HEK293 (cell line): ENCODE data around the gene CNN1.

Experiments used
- GLIS2 ChIP-seq: fragments of 450-650 bp; formaldehyde crosslinking; IDR thresholded peaks from 2 replicates; pipeline ENCODE4 v1.5.1; 2016; ENCODE audit warnings: missing biosample characterization, missing genetic modification characterization
- KLF10 ChIP-seq: fragments of 450-650 bp; IDR thresholded peaks from 2 replicates; pipeline ENCODE4 v1.5.1; 2018; ENCODE audit warnings: missing biosample characterization, mild to moderate bottlenecking, missing genetic modification characterization
- PRDM1 ChIP-seq: fragments of 450-650 bp; formaldehyde crosslinking; IDR thresholded peaks from 2 replicates; pipeline ENCODE4; 2016; ENCODE audit warnings: missing biosample characterization, missing genetic modification characterization
- SCRT1 ChIP-seq: fragments of 450-650 bp; formaldehyde crosslinking; IDR thresholded peaks from 2 replicates; pipeline ENCODE4 v1.5.1; 2016; ENCODE audit warnings: missing biosample characterization, missing genetic modification characterization, borderline replicate concordance
- SP2 ChIP-seq: fragments of 450-650 bp; formaldehyde crosslinking; IDR thresholded peaks from 2 replicates; pipeline ENCODE4 v1.5.1; 2016; ENCODE audit warnings: missing biosample characterization, missing genetic modification characterization
- TCF7L2 ChIP-seq: IDR thresholded peaks from 2 replicates; pipeline ENCODE4 v1.6.1; 2011; ENCODE audit warnings: low read depth, mild to moderate bottlenecking, inconsistent platforms, low read length, moderate library complexity, borderline replicate concordance
- ZFP37 ChIP-seq: fragments of 450-650 bp; formaldehyde crosslinking; IDR thresholded peaks from 2 replicates; pipeline ENCODE4 v1.5.1; 2016; ENCODE audit warnings: missing biosample characterization, missing genetic modification characterization
- ZNF157 ChIP-seq: fragments of 450-650 bp; formaldehyde crosslinking; IDR thresholded peaks from 2 replicates; pipeline ENCODE4 v1.5.1; 2016; ENCODE audit warnings: missing biosample characterization, missing genetic modification characterization
- ZNF16 ChIP-seq: fragments of 450-650 bp; formaldehyde crosslinking; IDR thresholded peaks from 2 replicates; pipeline ENCODE4 v1.5.1; 2016; ENCODE audit warnings: low read depth, missing biosample characterization, missing genetic modification characterization
- ZNF169 ChIP-seq: fragments of 450-650 bp; formaldehyde crosslinking; IDR thresholded peaks from 2 replicates; pipeline ENCODE4 v1.5.1; 2016; ENCODE audit warnings: missing biosample characterization, missing genetic modification characterization
- ZNF2 ChIP-seq: fragments of 450-650 bp; formaldehyde crosslinking; IDR thresholded peaks from 2 replicates; pipeline ENCODE4 v1.5.1; 2016; ENCODE audit warnings: missing biosample characterization, missing genetic modification characterization
- ZNF214 ChIP-seq: fragments of 450-650 bp; formaldehyde crosslinking; IDR thresholded peaks from 2 replicates; pipeline ENCODE4 v1.5.1; 2017; ENCODE audit warnings: missing biosample characterization, mild to moderate bottlenecking, missing genetic modification characterization, borderline replicate concordance
- ZNF366 ChIP-seq: fragments of 450-650 bp; formaldehyde crosslinking; conservative IDR thresholded peaks from 2 replicates; pipeline ENCODE4 v1.5.1; 2016; ENCODE audit warnings: missing biosample characterization, missing genetic modification characterization
- ZNF391 ChIP-seq: fragments of 450-650 bp; formaldehyde crosslinking; IDR thresholded peaks from 2 replicates; pipeline ENCODE4 v1.5.1; 2016; ENCODE audit warnings: low read depth, missing biosample characterization, missing genetic modification characterization, borderline replicate concordance
- ZNF416 ChIP-seq: fragments of 450-650 bp; formaldehyde crosslinking; IDR thresholded peaks from 2 replicates; pipeline ENCODE4 v1.5.1; 2016; ENCODE audit warnings: missing biosample characterization, missing genetic modification characterization
- ZNF423 ChIP-seq: fragments of 450-650 bp; formaldehyde crosslinking; IDR thresholded peaks from 2 replicates; pipeline ENCODE4 v1.5.1; 2016; ENCODE audit warnings: missing biosample characterization, missing genetic modification characterization
- ZNF501 ChIP-seq: fragments of 450-650 bp; formaldehyde crosslinking; IDR thresholded peaks from 2 replicates; pipeline ENCODE4 v1.5.1; 2016; ENCODE audit warnings: missing biosample characterization, missing genetic modification characterization
- ZNF530 ChIP-seq: fragments of 450-650 bp; formaldehyde crosslinking; IDR thresholded peaks from 2 replicates; pipeline ENCODE4 v1.5.1; 2016; ENCODE audit warnings: low read depth, missing biosample characterization, missing genetic modification characterization
- ZNF544 ChIP-seq: fragments of 450-650 bp; formaldehyde crosslinking; IDR thresholded peaks from 2 replicates; pipeline ENCODE4 v1.5.0; 2017; ENCODE audit warnings: missing biosample characterization, missing genetic modification characterization
- ZNF585B ChIP-seq: fragments of 450-650 bp; formaldehyde crosslinking; IDR thresholded peaks from 2 replicates; pipeline ENCODE4 v1.5.1; 2016; ENCODE audit warnings: missing biosample characterization, missing genetic modification characterization
- ZNF654 ChIP-seq: fragments of 450-650 bp; formaldehyde crosslinking; IDR thresholded peaks from 2 replicates; pipeline ENCODE4 v1.5.1; 2016; ENCODE audit warnings: low read depth, missing biosample characterization, missing genetic modification characterization
- ZNF785 ChIP-seq: fragments of 450-650 bp; formaldehyde crosslinking; IDR thresholded peaks from 2 replicates; pipeline ENCODE4 v1.5.1; 2016; ENCODE audit warnings: missing biosample characterization, missing genetic modification characterization
- ZNF791 ChIP-seq: fragments of 450-650 bp; formaldehyde crosslinking; IDR thresholded peaks from 2 replicates; pipeline ENCODE4 v1.5.1; 2016; ENCODE audit warnings: missing biosample characterization, missing genetic modification characterization
- ZNF792 ChIP-seq: fragments of 450-650 bp; formaldehyde crosslinking; IDR thresholded peaks from 2 replicates; pipeline ENCODE4 v1.5.1; 2016; ENCODE audit warnings: missing biosample characterization, missing genetic modification characterization
- ZSCAN30 ChIP-seq: fragments of 450-650 bp; IDR thresholded peaks from 2 replicates; pipeline ENCODE4 v1.5.1; 2018; ENCODE audit warnings: missing biosample characterization, mild to moderate bottlenecking, missing genetic modification characterization, moderate library complexity
- TF ChIP-seq, protein P1 (sequence below): fragments of 450-650 bp; formaldehyde crosslinking; IDR thresholded peaks from 2 replicates; pipeline ENCODE4 v1.5.1; 2016; ENCODE audit warnings: missing biosample characterization, missing genetic modification characterization
- TF ChIP-seq, protein P2 (sequence below): fragments of 450-650 bp; formaldehyde crosslinking; IDR thresholded peaks from 2 replicates; pipeline ENCODE4 v1.5.1; 2017; ENCODE audit warnings: missing biosample characterization, missing genetic modification characterization
- TF ChIP-seq, protein P3 (sequence below): fragments of 450-650 bp; formaldehyde crosslinking; IDR thresholded peaks from 2 replicates; pipeline ENCODE4 v1.5.1; 2016; ENCODE audit warnings: missing biosample characterization, missing genetic modification characterization
- TF ChIP-seq, protein P4 (sequence below): fragments of 450-650 bp; IDR thresholded peaks from 2 replicates; pipeline ENCODE4 v1.5.1; 2018; ENCODE audit warnings: missing biosample characterization, missing genetic modification characterization
- TF ChIP-seq, protein P5 (sequence below): sonication (generic); formaldehyde crosslinking; IDR thresholded peaks from 2 replicates; pipeline ENCODE4 v1.8.1; 2022; ENCODE audit warnings: mild to moderate bottlenecking, moderate library complexity, missing genetic modification reagents
- TF ChIP-seq, protein P6 (sequence below): fragments of 450-650 bp; formaldehyde crosslinking; IDR thresholded peaks from 2 replicates; pipeline ENCODE4 v1.5.1; 2016; ENCODE audit warnings: missing biosample characterization, missing genetic modification characterization

CNN1 gene

DNA sequence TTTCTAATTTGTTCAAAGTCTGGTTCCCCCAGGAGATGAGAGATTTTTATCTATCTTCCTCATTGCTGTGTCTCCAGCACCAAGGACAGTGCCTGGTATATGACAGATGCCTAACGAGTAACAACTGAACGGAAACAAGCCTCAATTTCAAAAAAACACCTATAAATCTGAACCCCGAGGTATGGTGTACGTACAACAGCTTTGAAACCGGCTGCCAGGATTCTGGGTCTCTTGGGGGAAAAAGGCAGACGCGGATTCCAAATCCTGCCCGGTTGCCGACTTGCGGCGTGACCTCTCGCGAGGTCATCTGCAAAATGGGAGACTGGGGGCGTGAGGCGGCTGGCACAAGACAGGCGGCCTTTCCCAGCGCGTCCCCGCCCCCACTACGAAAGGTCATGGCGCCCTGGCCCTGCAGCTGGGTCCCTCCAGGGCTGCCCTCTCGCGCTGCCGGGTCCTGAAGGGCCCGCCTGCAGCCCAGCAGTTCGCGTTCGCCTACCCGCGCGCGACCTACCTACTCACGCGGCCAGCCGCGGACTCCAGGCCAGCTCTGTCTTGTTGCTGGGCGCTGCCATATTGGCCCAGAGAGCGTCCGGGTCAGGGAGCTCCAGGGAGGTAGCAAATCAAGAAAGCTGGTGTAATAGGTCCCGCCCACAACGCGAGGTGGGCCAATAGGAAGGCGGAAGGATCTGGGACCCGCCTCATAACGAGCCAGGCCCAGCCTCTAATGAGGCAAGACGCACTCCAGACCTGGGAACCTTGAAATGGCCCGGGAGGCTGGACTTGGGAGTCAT lies 9.9 kb upstream of the CNN1 start, which contains the start of gene ECSIT (continued):
- TF ChIP-seq ZNF214 (tag by site-specific recombination) (no peak), TCF7L2 (no peak), ZNF530 (tag by site-specific recombination) (no peak), ZNF2 (tag by site-specific recombination) (peak; percentile 48; the same call in 1 of the 2 replicates), ZNF585B (no peak), ZNF416 (tag by site-specific recombination) (no peak), ZNF785 (tag by site-specific recombination) (no peak), ZNF157 (tag by site-specific recombination) (no peak), ZNF423 (tag by site-specific recombination) (no peak), ZNF501 (tag by site-specific recombination) (peak; percentile 25; the same call in 1 of the 2 replicates), PRDM1 (tag by site-specific recombination) (no peak), KLF10 (tag by site-specific recombination) (peak; percentile 80; the same call in 1 of the 2 replicates), ZNF391 (tag by site-specific recombination) (peak; percentile 19; the same call in 1 of the 2 replicates), SP2 (tag by site-specific recombination) (peak; percentile 98), ZNF792 (tag by site-specific recombination) (no peak), ZNF544 (tag by site-specific recombination) (no peak), SCRT1 (tag by site-specific recombination) (no peak), ZNF169 (no peak), ZFP37 (no peak), GLIS2 (tag by site-specific recombination) (no peak), ZNF16 (tag by site-specific recombination) (no peak), ZNF654 (no peak), ZSCAN30 (tag by site-specific recombination) (peak; percentile 89), ZNF791 (tag by site-specific recombination) (no peak), ZNF366 (no peak)
- TF ChIP-seq, protein P1, sequence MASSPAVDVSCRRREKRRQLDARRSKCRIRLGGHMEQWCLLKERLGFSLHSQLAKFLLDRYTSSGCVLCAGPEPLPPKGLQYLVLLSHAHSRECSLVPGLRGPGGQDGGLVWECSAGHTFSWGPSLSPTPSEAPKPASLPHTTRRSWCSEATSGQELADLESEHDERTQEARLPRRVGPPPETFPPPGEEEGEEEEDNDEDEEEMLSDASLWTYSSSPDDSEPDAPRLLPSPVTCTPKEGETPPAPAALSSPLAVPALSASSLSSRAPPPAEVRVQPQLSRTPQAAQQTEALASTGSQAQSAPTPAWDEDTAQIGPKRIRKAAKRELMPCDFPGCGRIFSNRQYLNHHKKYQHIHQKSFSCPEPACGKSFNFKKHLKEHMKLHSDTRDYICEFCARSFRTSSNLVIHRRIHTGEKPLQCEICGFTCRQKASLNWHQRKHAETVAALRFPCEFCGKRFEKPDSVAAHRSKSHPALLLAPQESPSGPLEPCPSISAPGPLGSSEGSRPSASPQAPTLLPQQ: peak; percentile 74
- TF ChIP-seq, protein P2, sequence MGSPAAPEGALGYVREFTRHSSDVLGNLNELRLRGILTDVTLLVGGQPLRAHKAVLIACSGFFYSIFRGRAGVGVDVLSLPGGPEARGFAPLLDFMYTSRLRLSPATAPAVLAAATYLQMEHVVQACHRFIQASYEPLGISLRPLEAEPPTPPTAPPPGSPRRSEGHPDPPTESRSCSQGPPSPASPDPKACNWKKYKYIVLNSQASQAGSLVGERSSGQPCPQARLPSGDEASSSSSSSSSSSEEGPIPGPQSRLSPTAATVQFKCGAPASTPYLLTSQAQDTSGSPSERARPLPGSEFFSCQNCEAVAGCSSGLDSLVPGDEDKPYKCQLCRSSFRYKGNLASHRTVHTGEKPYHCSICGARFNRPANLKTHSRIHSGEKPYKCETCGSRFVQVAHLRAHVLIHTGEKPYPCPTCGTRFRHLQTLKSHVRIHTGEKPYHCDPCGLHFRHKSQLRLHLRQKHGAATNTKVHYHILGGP: no peak
- TF ChIP-seq, protein P3, sequence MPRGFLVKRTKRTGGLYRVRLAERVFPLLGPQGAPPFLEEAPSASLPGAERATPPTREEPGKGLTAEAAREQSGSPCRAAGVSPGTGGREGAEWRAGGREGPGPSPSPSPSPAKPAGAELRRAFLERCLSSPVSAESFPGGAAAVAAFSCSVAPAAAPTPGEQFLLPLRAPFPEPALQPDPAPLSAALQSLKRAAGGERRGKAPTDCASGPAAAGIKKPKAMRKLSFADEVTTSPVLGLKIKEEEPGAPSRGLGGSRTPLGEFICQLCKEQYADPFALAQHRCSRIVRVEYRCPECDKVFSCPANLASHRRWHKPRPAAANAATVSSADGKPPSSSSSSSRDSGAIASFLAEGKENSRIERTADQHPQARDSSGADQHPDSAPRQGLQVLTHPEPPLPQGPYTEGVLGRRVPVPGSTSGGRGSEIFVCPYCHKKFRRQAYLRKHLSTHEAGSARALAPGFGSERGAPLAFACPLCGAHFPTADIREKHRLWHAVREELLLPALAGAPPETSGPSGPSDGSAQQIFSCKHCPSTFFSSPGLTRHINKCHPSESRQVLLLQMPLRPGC (tag by site-specific recombination): no peak
- TF ChIP-seq, protein P4, sequence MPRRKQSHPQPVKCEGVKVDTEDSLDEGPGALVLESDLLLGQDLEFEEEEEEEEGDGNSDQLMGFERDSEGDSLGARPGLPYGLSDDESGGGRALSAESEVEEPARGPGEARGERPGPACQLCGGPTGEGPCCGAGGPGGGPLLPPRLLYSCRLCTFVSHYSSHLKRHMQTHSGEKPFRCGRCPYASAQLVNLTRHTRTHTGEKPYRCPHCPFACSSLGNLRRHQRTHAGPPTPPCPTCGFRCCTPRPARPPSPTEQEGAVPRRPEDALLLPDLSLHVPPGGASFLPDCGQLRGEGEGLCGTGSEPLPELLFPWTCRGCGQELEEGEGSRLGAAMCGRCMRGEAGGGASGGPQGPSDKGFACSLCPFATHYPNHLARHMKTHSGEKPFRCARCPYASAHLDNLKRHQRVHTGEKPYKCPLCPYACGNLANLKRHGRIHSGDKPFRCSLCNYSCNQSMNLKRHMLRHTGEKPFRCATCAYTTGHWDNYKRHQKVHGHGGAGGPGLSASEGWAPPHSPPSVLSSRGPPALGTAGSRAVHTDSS (tag by site-specific recombination): no peak
- TF ChIP-seq, protein P5, sequence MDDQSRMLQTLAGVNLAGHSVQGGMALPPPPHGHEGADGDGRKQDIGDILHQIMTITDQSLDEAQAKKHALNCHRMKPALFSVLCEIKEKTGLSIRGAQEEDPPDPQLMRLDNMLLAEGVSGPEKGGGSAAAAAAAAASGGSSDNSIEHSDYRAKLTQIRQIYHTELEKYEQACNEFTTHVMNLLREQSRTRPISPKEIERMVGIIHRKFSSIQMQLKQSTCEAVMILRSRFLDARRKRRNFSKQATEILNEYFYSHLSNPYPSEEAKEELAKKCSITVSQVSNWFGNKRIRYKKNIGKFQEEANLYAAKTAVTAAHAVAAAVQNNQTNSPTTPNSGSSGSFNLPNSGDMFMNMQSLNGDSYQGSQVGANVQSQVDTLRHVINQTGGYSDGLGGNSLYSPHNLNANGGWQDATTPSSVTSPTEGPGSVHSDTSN (CRISPR knock-in tag): no peak; the same call in 1 of the 2 replicates
- TF ChIP-seq, protein P6, sequence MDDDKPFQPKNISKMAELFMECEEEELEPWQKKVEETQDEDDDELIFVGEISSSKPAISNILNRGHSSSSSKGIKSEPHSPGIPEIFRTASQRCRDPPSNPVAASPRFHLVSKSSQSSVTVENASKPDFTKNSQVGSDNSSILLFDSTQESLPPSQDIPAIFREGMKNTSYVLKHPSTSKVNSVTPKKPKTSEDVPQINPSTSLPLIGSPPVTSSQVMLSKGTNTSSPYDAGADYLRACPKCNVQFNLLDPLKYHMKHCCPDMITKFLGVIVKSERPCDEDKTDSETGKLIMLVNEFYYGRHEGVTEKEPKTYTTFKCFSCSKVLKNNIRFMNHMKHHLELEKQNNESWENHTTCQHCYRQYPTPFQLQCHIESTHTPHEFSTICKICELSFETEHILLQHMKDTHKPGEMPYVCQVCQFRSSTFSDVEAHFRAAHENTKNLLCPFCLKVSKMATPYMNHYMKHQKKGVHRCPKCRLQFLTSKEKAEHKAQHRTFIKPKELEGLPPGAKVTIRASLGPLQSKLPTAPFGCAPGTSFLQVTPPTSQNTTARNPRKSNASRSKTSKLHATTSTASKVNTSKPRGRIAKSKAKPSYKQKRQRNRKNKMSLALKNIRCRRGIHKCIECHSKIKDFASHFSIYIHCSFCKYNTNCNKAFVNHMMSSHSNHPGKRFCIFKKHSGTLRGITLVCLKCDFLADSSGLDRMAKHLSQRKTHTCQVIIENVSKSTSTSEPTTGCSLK (tag by site-specific recombination): no peak
